ENCODE data around the gene GNAS.

DNA sequence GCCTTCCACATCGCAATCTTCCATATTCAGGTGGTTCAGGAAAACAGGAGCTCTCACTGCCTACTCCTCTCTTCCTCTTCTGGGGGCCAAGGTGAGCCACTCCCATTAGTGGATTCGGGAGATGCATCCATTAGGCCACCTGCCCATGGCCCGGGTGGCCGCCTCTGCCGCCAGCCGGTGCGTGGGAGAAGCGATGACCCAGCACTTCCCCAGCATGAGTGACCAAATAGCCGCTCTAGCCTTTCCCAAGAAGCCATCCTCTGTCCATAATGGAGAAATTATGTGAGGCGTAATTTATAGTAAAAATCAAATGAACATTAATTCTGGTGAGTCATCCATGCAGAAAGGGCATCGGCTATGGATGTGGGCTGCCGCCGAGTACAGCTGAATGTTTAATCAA, 41.2 kb upstream of the GNAS start:
- TF ChIP-seq, protein P1, sequence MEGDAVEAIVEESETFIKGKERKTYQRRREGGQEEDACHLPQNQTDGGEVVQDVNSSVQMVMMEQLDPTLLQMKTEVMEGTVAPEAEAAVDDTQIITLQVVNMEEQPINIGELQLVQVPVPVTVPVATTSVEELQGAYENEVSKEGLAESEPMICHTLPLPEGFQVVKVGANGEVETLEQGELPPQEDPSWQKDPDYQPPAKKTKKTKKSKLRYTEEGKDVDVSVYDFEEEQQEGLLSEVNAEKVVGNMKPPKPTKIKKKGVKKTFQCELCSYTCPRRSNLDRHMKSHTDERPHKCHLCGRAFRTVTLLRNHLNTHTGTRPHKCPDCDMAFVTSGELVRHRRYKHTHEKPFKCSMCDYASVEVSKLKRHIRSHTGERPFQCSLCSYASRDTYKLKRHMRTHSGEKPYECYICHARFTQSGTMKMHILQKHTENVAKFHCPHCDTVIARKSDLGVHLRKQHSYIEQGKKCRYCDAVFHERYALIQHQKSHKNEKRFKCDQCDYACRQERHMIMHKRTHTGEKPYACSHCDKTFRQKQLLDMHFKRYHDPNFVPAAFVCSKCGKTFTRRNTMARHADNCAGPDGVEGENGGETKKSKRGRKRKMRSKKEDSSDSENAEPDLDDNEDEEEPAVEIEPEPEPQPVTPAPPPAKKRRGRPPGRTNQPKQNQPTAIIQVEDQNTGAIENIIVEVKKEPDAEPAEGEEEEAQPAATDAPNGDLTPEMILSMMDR (IDR thresholded peaks at IDR 0.05), result no peak
- no peak for TF ChIP-seq POLR2A (IDR thresholded peaks at IDR 0.05)
